GM12892 (cell line): ENCODE measurements around the gene FYB1.

Experiments used
- POLR2AphosphoS5 ChIP-seq: IDR thresholded peaks from 2 replicates; pipeline ENCODE4 v1.6.1; 2011; ENCODE audit warnings: low read depth, low read length, control low read depth
- TAF1 ChIP-seq: IDR thresholded peaks from 2 replicates; pipeline ENCODE4 v1.6.1; 2011; ENCODE audit warnings: low read depth, mild to moderate bottlenecking, control low read depth, low read length, borderline replicate concordance

- TF ChIP-seq POLR2AphosphoS5: no peak
- no peak for TF ChIP-seq TAF1
Measured at GRCh38 chr5:39118638-39119037, 100.7 kb downstream of the FYB1 start.
